HCT116 (cell line): ENCODE measurements around the gene SPIC. TPM values are rescaled to one million over a fixed set of nuclear protein-coding genes. Genes with fewer than 3 reads are reported as not detected.

ENCODE experiments used
- ATAC-seq: fragments of 200-7000 bp; cut with Tn5 transposase; 2 replicates; pipeline ENCODE4 v1.9.1; 2020; ENCODE audit warnings: mild to moderate bottlenecking, moderate library complexity
- BruUV-seq: library from RNA; stranded (reverse); fragments of 400-500 nt; replicated peaks from 2 replicates; lab custom pipeline; 2021; lab: Mats Ljungman, UMichigan
- CTCF ChIA-PET: fragments of 300-600 bp; sonication (Branson Sonifier 250); formaldehyde crosslinking; loops from one replicate; lab custom pipeline; 2021; ENCODE audit warnings: antibody characterized with exemption; lab: Charles Lee
- POLR2A ChIA-PET: fragments of 300-600, 350-600 bp; sonication (Branson Sonifier 250); formaldehyde crosslinking; loops from one replicate; lab custom pipeline; 2021; ENCODE audit warnings: antibody characterized with exemption; lab: Charles Lee
- RAD21 ChIA-PET, 2 experiments: fragments of 300-600 bp; sonication (Branson Sonifier 250); formaldehyde crosslinking; loops; one replicate each; lab custom pipeline; 2023; ENCODE audit warnings: low total read pairs in 2 of 2; ENCODE audit not compliant: uncharacterized antibody in 2 of 2, unreplicated experiment in 2 of 2, low non-redundant PET in 1 of 2; lab: Charles Lee
- DNase-seq: peaks from one replicate; pipeline ENCODE4 v3.0.0-alpha.2; 2010; ENCODE audit warnings: low read depth, low spot score
- H2AFZ ChIP-seq: fragments of 200-600 bp; shearing (Covaris generic), sonication (generic); 2 replicates; pipeline ENCODE4 v1.6.1; 2017; ENCODE audit warnings: low read depth, mixed run types, mixed read lengths, antibody characterized with exemption, low read length; ENCODE audit not compliant: poor library complexity, severe bottlenecking
- H3K27ac ChIP-seq: 2 replicates; pipeline ENCODE4 v1.5.1; 2012; ENCODE audit warnings: low read depth, low read length
- H3K27me3 ChIP-seq: fragments of 200-600 bp; sonication (generic); 2 replicates; pipeline ENCODE4 v1.6.1; 2016; ENCODE audit warnings: mixed run types, low read length, mixed read lengths; ENCODE audit not compliant: insufficient read depth
- H3K36me3 ChIP-seq, 2 experiments: fragments of 200-500 bp in 1 of 2; fragments of 200-600 bp in 1 of 2; sonication (Bioruptor generic) in 1 of 2; sonication (generic) in 1 of 2; 2 replicates each; pipeline versions ENCODE4 v1.5.1 to v1.6.1; 2014 to 2016; ENCODE audit warnings: low read length in 2 of 2, inconsistent platforms in 1 of 2, mixed read lengths in 1 of 2, mixed run types in 1 of 2; ENCODE audit not compliant: insufficient read depth in 2 of 2, control insufficient read depth in 1 of 2
- H3K4me1 ChIP-seq, 2 experiments: fragments of 200-600 bp in 1 of 2; sonication (generic) in 1 of 2; 2 replicates each; pipeline versions ENCODE4 v1.5.1 to v1.6.1; 2012 to 2017; ENCODE audit warnings: low read length in 2 of 2, inconsistent platforms in 1 of 2, mild to moderate bottlenecking in 1 of 2, mixed read lengths in 1 of 2, mixed run types in 1 of 2, moderate library complexity in 1 of 2; ENCODE audit not compliant: insufficient read depth in 2 of 2, control insufficient read depth in 1 of 2
- H3K4me2 ChIP-seq: fragments of 200-600 bp; sonication (generic); 2 replicates; pipeline ENCODE4 v1.6.1; 2017; ENCODE audit warnings: mixed run types, low read length, mixed read lengths
- H3K4me3 ChIP-seq, 2 experiments: fragments of 200-600 bp in 1 of 2; sonication (generic) in 1 of 2; replicated peaks in 1 of 2; 2 replicates each; pipeline ENCODE4 v1.5.1; 2011 to 2016; ENCODE audit warnings: low read length in 2 of 2, control low read depth in 1 of 2, low read depth in 1 of 2, mild to moderate bottlenecking in 1 of 2, mixed read lengths in 1 of 2, mixed run types in 1 of 2
- H3K79me2 ChIP-seq: fragments of 200-600 bp; sonication (generic); 2 replicates; pipeline ENCODE4 v1.6.1; 2017; ENCODE audit warnings: mild to moderate bottlenecking, mixed run types, low read length, moderate library complexity, mixed read lengths; ENCODE audit not compliant: insufficient read depth
- H3K9ac ChIP-seq: fragments of 200-600 bp; sonication (generic); 2 replicates; pipeline ENCODE4 v1.6.1; 2016; ENCODE audit warnings: low read length, mixed read lengths
- H3K9me2 ChIP-seq: fragments of 200-600 bp; sonication (generic), shearing (Covaris generic); 2 replicates; pipeline ENCODE4 v1.6.1; 2017; ENCODE audit warnings: mixed run types, mild to moderate bottlenecking, moderate library complexity; ENCODE audit not compliant: insufficient read depth
- H3K9me3 ChIP-seq, 2 experiments: fragments of 200-500 bp in 1 of 2; fragments of 200-600 bp in 1 of 2; sonication (Bioruptor generic) in 1 of 2; sonication (generic) in 1 of 2; 2 replicates each; pipeline ENCODE4 v1.6.1; 2014 to 2017; ENCODE audit warnings: low read length in 2 of 2, mixed read lengths in 2 of 2, inconsistent platforms in 1 of 2, low read depth in 1 of 2, mild to moderate bottlenecking in 1 of 2, mixed run types in 1 of 2, moderate library complexity in 1 of 2; ENCODE audit not compliant: control insufficient read depth in 1 of 2, insufficient read depth in 1 of 2
- H4K20me1 ChIP-seq: fragments of 200-600 bp; sonication (generic), shearing (Covaris generic); 2 replicates; pipeline ENCODE4 v1.6.1; 2017; ENCODE audit warnings: mixed run types, mild to moderate bottlenecking, moderate library complexity; ENCODE audit not compliant: insufficient read depth
- ATF3 ChIP-seq: IDR thresholded peaks from 2 replicates; pipeline ENCODE4 v1.6.1; 2012
- CTCF ChIP-seq, 3 experiments: fragments of 200-600 bp in 1 of 3; sonication (generic) in 1 of 3; IDR thresholded peaks in 2 of 3; conservative IDR thresholded peaks in 1 of 3; 2 replicates each; pipeline ENCODE4 v1.5.1; 2012 to 2017; ENCODE audit warnings: low read depth in 2 of 3, low read length in 2 of 3, antibody characterized with exemption in 1 of 3, borderline replicate concordance in 1 of 3, control low read depth in 1 of 3, mild to moderate bottlenecking in 1 of 3, mixed read lengths in 1 of 3, mixed run types in 1 of 3, moderate library complexity in 1 of 3; ENCODE audit not compliant: insufficient read depth in 1 of 3
- ELF1 ChIP-seq: IDR thresholded peaks from 2 replicates; pipeline ENCODE4 v1.6.1; 2012; ENCODE audit warnings: low read depth, borderline replicate concordance
- JUND ChIP-seq: IDR thresholded peaks from 2 replicates; pipeline ENCODE4 v1.6.1; 2012
- POLR2A ChIP-seq: IDR thresholded peaks from 2 replicates; pipeline ENCODE4 v1.7.0; 2011; ENCODE audit warnings: borderline replicate concordance; ENCODE audit not compliant: insufficient read depth, insufficient read length; ENCODE audit errors: extremely low read depth
- SIN3A ChIP-seq: IDR thresholded peaks from 2 replicates; pipeline ENCODE4 v1.6.1; 2012; ENCODE audit warnings: low read depth
- SP1 ChIP-seq: IDR thresholded peaks from 2 replicates; pipeline ENCODE4 v1.6.1; 2012; ENCODE audit warnings: low read depth
- SRF ChIP-seq: IDR thresholded peaks from 2 replicates; pipeline ENCODE4 v1.6.1; 2012; ENCODE audit warnings: low read depth
- ZNF274 ChIP-seq: fragments of 200-500 bp; sonication (Bioruptor generic); IDR thresholded peaks from 2 replicates; pipeline ENCODE4 v1.6.1; 2014; ENCODE audit warnings: mild to moderate bottlenecking, low read depth, low read length, inconsistent platforms
- intact Hi-C: fragments of 100-400 bp; cut with micrococcal nuclease; formaldehyde crosslinking; loops from 2 replicates; pipeline ENCODE4 v1.10.0; 2022
- total RNA-seq: library from RNA; stranded (reverse); gene quantifications from one replicate; pipeline ENCODE4 v1.2.1, GENCODE V29; 2021; ENCODE audit not compliant: unreplicated experiment
- TF ChIP-seq, protein P1 (sequence below): IDR thresholded peaks from 2 replicates; pipeline ENCODE4 v1.6.1; 2012

Gene SPIC
- total RNA-seq, 1 experiment from 2014 or later, result not detected

- Histone ChIP-seq H3K36me3 (no peaks in the 10 kb centered on the region), H3K9me2 (no peaks in the 10 kb centered on the region), H3K4me3 (no peak overlapping the region), H3K9ac (no peak overlapping the region), H3K4me1 (no peaks in the 10 kb centered on the region), H3K4me2 (no peak overlapping the region), H3K27ac (no peak overlapping the region), H4K20me1 (no peaks in the 10 kb centered on the region), H3K79me2 (no peaks in the 10 kb centered on the region), H3K27me3 (no peaks in the 10 kb centered on the region), H3K9me3 (no peaks in the 10 kb centered on the region), H2AFZ (no peak overlapping the region)
- DNase-seq, result no peak
- TF ChIP-seq CTCF (IDR thresholded peaks at IDR 0.05 in 2 of 3, conservative IDR thresholded peaks at IDR 0.05 in 1 of 3; ENCODE audit: borderline replicate concordance in 1 of 3, insufficient read depth in 1 of 3, low read depth in 2 of 3, low read length in 2 of 3) (no peak), SP1 (no peak), ZNF274 (no peak), SRF (no peak), JUND (no peak), ATF3 (no peak), ELF1 (no peak), POLR2A (no peak), SIN3A (no peak)
- TF ChIP-seq, protein P1, sequence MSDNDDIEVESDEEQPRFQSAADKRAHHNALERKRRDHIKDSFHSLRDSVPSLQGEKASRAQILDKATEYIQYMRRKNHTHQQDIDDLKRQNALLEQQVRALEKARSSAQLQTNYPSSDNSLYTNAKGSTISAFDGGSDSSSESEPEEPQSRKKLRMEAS, result no peak
- intact Hi-C loops, result no loop called here
- POLR2A ChIA-PET, result no interaction called here
- ATAC-seq, result no peak
- no TSS peak for BruUV-seq
- RAD21 ChIA-PET, result no interaction called here
- CTCF ChIA-PET, result no interaction called here
These were observed 33.5 kb upstream of the SPIC start for GRCh38 chr12:101441461-101442224.
